ENCODE data around the gene ODAPH.

GRCh38 chr4:75525086-75525485, 30.8 kb upstream of the ODAPH start:
- TF ChIP-seq CTCF (conservative IDR thresholded peaks at IDR 0.05) (no peak), ZFX (IDR thresholded peaks at IDR 0.05) (no peak)
